Left lung (tissue), 10 donors: ENCODE measurements around the gene KIF3B. TPM values are rescaled to one million over a fixed set of nuclear protein-coding genes. Genes with fewer than 3 reads are reported as not detected.

Experiments used
- ATAC-seq: fragments of 200-7000 bp; cut with Tn5 transposase; one replicate; pipeline ENCODE4 v1.9.1; 2020; ENCODE audit warnings: moderate library complexity
- DNase-seq, 4 donors: peaks; one replicate each; pipeline ENCODE4 v3.0.0-alpha.2; 2013 to 2020
- H3K27ac ChIP-seq, 2 donors: fragments of 200-600 bp; sonication (generic) in 1 of 2; one replicate each; pipeline versions ENCODE4 v1.5.0 to v1.8.0; 2020 to 2021
- H3K27me3 ChIP-seq, 2 donors: fragments of 200-600 bp; sonication (generic) in 1 of 2; one replicate each; pipeline versions ENCODE4 v1.5.0 to v1.8.0; 2020 to 2021
- H3K36me3 ChIP-seq, 2 donors: fragments of 200-600 bp; sonication (generic) in 1 of 2; one replicate each; pipeline versions ENCODE4 v1.5.0 to v1.8.0; 2020 to 2021
- H3K4me1 ChIP-seq, 2 donors: fragments of 200-600 bp; one replicate each; pipeline ENCODE4 v1.8.0; 2021
- H3K4me3 ChIP-seq, 2 donors: fragments of 200-600 bp; sonication (generic) in 1 of 2; one replicate each; pipeline versions ENCODE4 v1.5.0 to v1.8.0; 2020 to 2021; ENCODE audit warnings: mild to moderate bottlenecking in 1 of 2
- H3K9me3 ChIP-seq, 2 donors: fragments of 200-600 bp; sonication (generic) in 1 of 2; one replicate each; pipeline versions ENCODE4 v1.5.0 to v1.8.0; 2020 to 2021
- CTCF ChIP-seq, 2 donors: fragments of 200-600 bp; sonication (generic) in 1 of 2; IDR thresholded peaks; one replicate each; pipeline versions ENCODE4 v1.5.0 to v1.8.0; 2021; ENCODE audit warnings: antibody characterized with exemption in 2 of 2
- intact Hi-C, 2 donors: fragments of 100-400 bp; cut with DNase I; formaldehyde crosslinking; loops; one replicate each; pipeline versions ENCODE4 v1.11.2 to v1.14.2; 2022
- polyA plus RNA-seq, 6 donors: library from polyadenylated mRNA; unstranded; fragments of 120-200 nt; gene quantifications; one replicate each; pipeline ENCODE4 v1.2.1, GENCODE V29; 2013; ENCODE audit not compliant: insufficient read length in 6 of 6
- total RNA-seq, 2 donors: library from RNA; stranded (reverse); fragmentation: NEBNext Ultra II Directional; extraction: Animal tissue kit (Norgen Biotek cat#: 25700); gene quantifications; one replicate each; pipeline ENCODE4 v1.2.1, GENCODE V29; 2021
- donor health status: DM: no; HTN: yes; CAD: no.
- donor health status: DM: no; HTN: no; CAD: no.

The KIF3B gene
- total and polyA plus RNA-seq, 8 donors, result 22.9 to 34.6 (median 27.6) TPM

GRCh38 chr20:32289661-32290431, 12.4 kb downstream of the KIF3B start:
- Histone ChIP-seq H3K9me3 (no peaks in the 10 kb centered on the region), H3K4me1 (peaks cover 0 to 22% of the 10 kb centered on the region in 2 donors), H3K36me3 (no peaks in the 10 kb centered on the region), H3K27me3 (no peaks in the 10 kb centered on the region), H3K27ac (no peak overlapping the region), H3K4me3 (no peak overlapping the region)
- TF ChIP-seq CTCF (IDR thresholded peaks at IDR 0.05), result no peak
- DNase-seq (no peak), ATAC-seq (no peak)
- intact Hi-C loops, result no loop called here

- no peaks in the 10 kb centered on the region for H3K36me3 ChIP-seq
- H3K9me3 ChIP-seq, result no peaks in the 10 kb centered on the region
- intact Hi-C loops, result no loop called here
- no peak overlapping the region for H3K4me3 ChIP-seq
- DNase-seq (no peak), ATAC-seq (no peak)
- no peak overlapping the region for H3K27ac ChIP-seq
- TF ChIP-seq CTCF (IDR thresholded peaks at IDR 0.05), result no peak
- H3K4me1 ChIP-seq, result peaks cover 0 to 10% of the 10 kb centered on the region in 2 donors
- no peaks in the 10 kb centered on the region for H3K27me3 ChIP-seq
Measured at GRCh38 chr20:32291166-32291565, 13.7 kb downstream of the KIF3B start.

- no peak for TF ChIP-seq CTCF (IDR thresholded peaks at IDR 0.05)
- H3K36me3 ChIP-seq, result no peaks in the 10 kb centered on the region
- no peak overlapping the region for H3K4me3 ChIP-seq
- no peak overlapping the region for H3K27ac ChIP-seq
- intact Hi-C loops, result no loop called here
- no peaks in the 10 kb centered on the region for H3K9me3 ChIP-seq
- no peak for ATAC-seq
- H3K4me1 ChIP-seq, result no peaks in the 10 kb centered on the region
- no peaks in the 10 kb centered on the region for H3K27me3 ChIP-seq
- no peak for DNase-seq
Measured at GRCh38 chr20:32292548-32292947, 15.1 kb downstream of the KIF3B start.

GRCh38 chr20:32294071-32294470, 16.6 kb downstream of the KIF3B start:
- Histone ChIP-seq H3K27me3 (no peaks in the 10 kb centered on the region), H3K4me3 (no peak overlapping the region), H3K4me1 (peaks cover 0 to 5% of the 10 kb centered on the region in 2 donors), H3K36me3 (no peaks in the 10 kb centered on the region), H3K9me3 (no peaks in the 10 kb centered on the region), H3K27ac (no peak overlapping the region)
- ATAC-seq (no peak), DNase-seq (no peak)
- intact Hi-C loops, result no loop called here
- no peak for TF ChIP-seq CTCF (IDR thresholded peaks at IDR 0.05)

- TF ChIP-seq CTCF (IDR thresholded peaks at IDR 0.05), result no peak
- ATAC-seq (peak; percentile 30), DNase-seq (peak in 1 of 4 donors; percentile 55)
- intact Hi-C loops, result no loop called here
- no peak overlapping the region for H3K27ac ChIP-seq
- H3K4me1 ChIP-seq, result peaks cover 0 to 9% of the 10 kb centered on the region in 2 donors
- H3K27me3 ChIP-seq, result no peaks in the 10 kb centered on the region
- H3K9me3 ChIP-seq, result no peaks in the 10 kb centered on the region
- H3K36me3 ChIP-seq, result no peaks in the 10 kb centered on the region
- no peak overlapping the region for H3K4me3 ChIP-seq
Measured at GRCh38 chr20:32296412-32296811, 19.0 kb downstream of the KIF3B start.
